ENCODE data around the gene CD58.

CD58 gene

GRCh38 chr1:116482490-116482889 is 88.3 kb downstream of the CD58 start:
- Mint-ChIP-seq H3K27ac (no peak overlapping the region), H3K4me3 (no peak overlapping the region), H3K4me1 (ENCODE audit: low read depth) (peaks cover 2% of the 10 kb centered on the region), H3K27me3 (no peaks in the 10 kb centered on the region), H3K36me3 (ENCODE audit: low read depth) (no peaks in the 10 kb centered on the region), H3K9me3 (no peaks in the 10 kb centered on the region)
- DNase-seq = no peak

DNA sequence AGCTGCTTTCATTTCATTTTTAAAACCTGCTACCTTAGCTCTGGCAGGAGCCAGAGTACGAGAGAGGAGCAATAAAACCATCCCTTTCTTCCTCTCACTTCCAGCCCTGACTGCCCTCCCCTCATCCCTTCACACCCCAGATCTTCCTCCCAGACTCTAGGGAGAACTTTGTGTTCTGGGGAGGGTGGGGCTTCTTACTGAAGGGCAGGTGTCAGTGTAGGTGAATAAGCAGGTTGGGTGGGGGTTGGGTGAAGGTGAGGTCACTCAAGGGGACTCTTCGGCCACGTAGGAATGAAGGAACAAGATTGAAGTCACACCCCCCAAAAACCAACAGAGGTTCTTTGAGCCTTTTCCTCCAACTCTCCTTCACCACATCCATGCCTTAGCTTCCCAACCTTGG is 88.9 kb downstream of the CD58 start:
- DNase-seq = no peak
- Mint-ChIP-seq H3K4me3 (no peak overlapping the region), H3K4me1 (ENCODE audit: low read depth) (peaks cover 2% of the 10 kb centered on the region), H3K36me3 (ENCODE audit: low read depth) (no peaks in the 10 kb centered on the region), H3K27ac (no peak overlapping the region), H3K27me3 (no peaks in the 10 kb centered on the region), H3K9me3 (no peaks in the 10 kb centered on the region)

DNA sequence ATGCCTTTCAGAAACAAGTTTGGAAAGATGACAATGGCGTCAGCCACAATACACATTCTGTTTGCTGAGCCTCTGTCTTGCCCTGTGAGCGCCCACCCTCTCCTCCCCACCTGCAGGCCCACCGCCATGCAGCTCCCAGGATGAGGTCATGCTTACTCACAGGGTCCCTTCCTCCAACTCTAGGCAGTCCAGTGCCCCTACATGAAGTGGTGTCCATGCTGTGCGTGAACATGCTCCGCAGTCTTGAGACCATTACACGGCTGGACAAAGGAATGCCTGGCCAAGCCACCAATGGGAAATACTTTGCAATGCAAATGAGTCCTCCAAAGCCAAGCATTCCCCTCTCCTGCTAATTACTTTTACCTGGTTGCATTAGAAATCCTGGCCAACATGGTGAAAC is 92.2 kb downstream of the CD58 start:
- no peak overlapping the region for H3K27ac Mint-ChIP-seq
- H3K4me3 Mint-ChIP-seq = no peak overlapping the region
- DNase-seq = no peak
- no peaks in the 10 kb centered on the region for H3K27me3 Mint-ChIP-seq
- H3K4me1 Mint-ChIP-seq (ENCODE audit: low read depth) = no peaks in the 10 kb centered on the region
- no peaks in the 10 kb centered on the region for H3K9me3 Mint-ChIP-seq
- no peaks in the 10 kb centered on the region for H3K36me3 Mint-ChIP-seq (ENCODE audit: low read depth)

DNA sequence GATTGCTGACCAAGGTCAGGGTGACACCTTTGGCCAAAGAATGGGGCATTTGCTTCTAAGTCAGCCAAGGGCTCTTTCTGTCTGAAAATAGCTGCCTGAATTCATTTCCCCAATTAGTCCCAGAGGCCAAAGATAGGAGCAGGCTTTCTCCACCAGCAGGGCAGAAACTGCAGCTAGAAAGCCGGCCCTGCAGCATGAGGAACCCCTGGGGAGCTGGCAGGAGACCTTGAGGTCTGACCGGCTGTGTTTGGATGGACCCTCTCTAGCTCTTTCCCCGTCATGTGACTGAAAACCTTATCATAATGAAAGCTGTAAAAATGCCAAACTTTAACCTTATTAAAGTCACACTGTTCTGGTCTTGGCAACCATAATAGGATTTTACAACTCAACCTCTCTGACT is 93.4 kb downstream of the CD58 start:
- Mint-ChIP-seq H3K9me3 (no peaks in the 10 kb centered on the region), H3K27ac (no peak overlapping the region), H3K4me3 (no peak overlapping the region), H3K27me3 (no peaks in the 10 kb centered on the region), H3K36me3 (ENCODE audit: low read depth) (no peaks in the 10 kb centered on the region), H3K4me1 (ENCODE audit: low read depth) (no peaks in the 10 kb centered on the region)
- no peak for DNase-seq

GRCh38 chr1:116476321-116476720 is 94.5 kb downstream of the CD58 start:
- no peaks in the 10 kb centered on the region for H3K27me3 Mint-ChIP-seq
- H3K27ac Mint-ChIP-seq = no peak overlapping the region
- no peak for DNase-seq
- H3K9me3 Mint-ChIP-seq = no peaks in the 10 kb centered on the region
- no peaks in the 10 kb centered on the region for H3K4me1 Mint-ChIP-seq (ENCODE audit: low read depth)
- no peak overlapping the region for H3K4me3 Mint-ChIP-seq
- no peaks in the 10 kb centered on the region for H3K36me3 Mint-ChIP-seq (ENCODE audit: low read depth)

- no peaks in the 10 kb centered on the region for H3K4me1 Mint-ChIP-seq (ENCODE audit: low read depth)
- H3K36me3 Mint-ChIP-seq (ENCODE audit: low read depth) = no peaks in the 10 kb centered on the region
- H3K27me3 Mint-ChIP-seq = no peaks in the 10 kb centered on the region
- H3K4me3 Mint-ChIP-seq = no peak overlapping the region
- no peaks in the 10 kb centered on the region for H3K9me3 Mint-ChIP-seq
- no peak for DNase-seq
- H3K27ac Mint-ChIP-seq = no peak overlapping the region
These were observed 95.0 kb downstream of the CD58 start for GRCh38 chr1:116475850-116476218.

DNA sequence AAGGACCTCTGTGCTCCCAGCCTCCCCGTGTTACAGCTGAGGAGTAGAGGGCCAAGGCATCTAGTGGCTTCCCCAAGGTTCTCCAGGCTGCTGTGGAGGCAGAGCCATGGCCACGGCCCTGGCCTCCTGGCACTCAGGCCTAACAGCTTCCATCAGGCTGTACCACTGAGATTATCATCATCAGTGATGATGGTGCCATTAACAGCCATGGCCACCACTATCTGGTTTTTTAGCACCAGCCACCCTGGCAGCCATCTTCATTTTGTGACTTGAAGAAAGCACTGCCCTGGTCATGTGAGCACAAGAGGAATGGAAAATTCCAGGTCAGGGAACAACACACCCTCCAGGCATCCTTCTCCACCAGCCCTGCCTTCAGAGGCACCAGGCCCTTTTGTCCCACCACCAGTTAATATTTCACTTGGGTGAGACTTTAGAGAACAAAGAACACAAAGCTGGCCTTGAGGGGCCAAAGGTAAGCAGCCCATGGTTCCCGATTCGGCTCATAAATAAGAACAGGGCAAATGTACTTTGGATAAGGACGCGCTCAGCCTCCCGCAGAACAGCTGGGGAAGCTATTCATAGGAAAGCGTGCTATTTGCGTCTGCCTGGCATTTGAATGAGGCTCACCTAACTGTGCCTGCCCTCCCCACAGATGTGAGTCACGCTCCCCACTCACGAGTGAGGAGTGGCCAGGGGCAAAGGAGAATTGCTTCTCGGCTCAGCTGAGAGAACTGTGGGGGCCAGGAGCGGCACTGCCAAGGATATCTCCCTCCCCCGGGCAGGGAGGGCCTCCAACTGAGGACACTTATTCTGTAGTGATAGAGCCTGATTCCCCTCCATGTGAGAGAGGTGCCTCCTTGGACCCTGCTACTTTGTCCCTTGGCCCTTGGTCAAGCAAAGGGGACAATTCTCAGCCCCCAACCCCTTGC is 95.6 kb downstream of the CD58 start:
- Mint-ChIP-seq H3K27ac (no peak overlapping the region), H3K4me3 (no peak overlapping the region), H3K9me3 (no peaks in the 10 kb centered on the region), H3K4me1 (ENCODE audit: low read depth) (no peaks in the 10 kb centered on the region), H3K27me3 (no peaks in the 10 kb centered on the region), H3K36me3 (ENCODE audit: low read depth) (no peaks in the 10 kb centered on the region)
- no peak for DNase-seq

GRCh38 chr1:116472431-116472961 is 98.3 kb downstream of the CD58 start:
- no peak for DNase-seq
- H3K4me1 Mint-ChIP-seq (ENCODE audit: low read depth) = no peaks in the 10 kb centered on the region

GRCh38 chr1:116471241-116471640 is 99.6 kb downstream of the CD58 start:
- Mint-ChIP-seq H3K27me3 (no peaks in the 10 kb centered on the region), H3K9me3 (no peaks in the 10 kb centered on the region), H3K27ac (no peak overlapping the region), H3K36me3 (ENCODE audit: low read depth) (no peaks in the 10 kb centered on the region), H3K4me3 (no peak overlapping the region), H3K4me1 (ENCODE audit: low read depth) (no peaks in the 10 kb centered on the region)
- no peak for DNase-seq

More at GRCh38 chr1:116472431-116472961, 98.3 kb downstream of the CD58 start:
- no peak overlapping the region for H3K27ac Mint-ChIP-seq
- no peaks in the 10 kb centered on the region for H3K9me3 Mint-ChIP-seq
- no peaks in the 10 kb centered on the region for H3K27me3 Mint-ChIP-seq
- no peaks in the 10 kb centered on the region for H3K36me3 Mint-ChIP-seq (ENCODE audit: low read depth)
- no peak overlapping the region for H3K4me3 Mint-ChIP-seq

DNA sequence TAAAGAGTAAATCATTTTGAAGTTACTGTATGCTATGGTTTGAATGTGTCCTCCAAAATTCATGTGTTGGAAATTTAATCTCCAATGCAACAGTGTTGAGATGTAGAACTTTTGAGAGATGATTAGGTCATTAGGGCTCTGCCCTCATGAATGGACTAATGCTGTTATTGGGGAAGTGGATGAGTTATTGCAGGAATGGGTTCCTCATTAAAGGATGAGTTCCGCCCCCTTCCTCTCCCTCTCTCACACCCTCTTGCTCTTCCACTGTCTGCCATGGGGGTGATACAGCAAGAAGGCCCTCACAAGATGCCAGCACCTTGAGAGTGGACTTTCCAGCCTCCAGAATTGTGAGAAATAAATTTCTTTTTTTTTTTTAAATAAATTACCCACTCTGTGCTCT is 100.2 kb downstream of the CD58 start:
- H3K9me3 Mint-ChIP-seq = no peaks in the 10 kb centered on the region
- H3K4me3 Mint-ChIP-seq = no peak overlapping the region
- no peaks in the 10 kb centered on the region for H3K36me3 Mint-ChIP-seq (ENCODE audit: low read depth)
- H3K4me1 Mint-ChIP-seq (ENCODE audit: low read depth) = no peaks in the 10 kb centered on the region
- H3K27me3 Mint-ChIP-seq = no peaks in the 10 kb centered on the region
- H3K27ac Mint-ChIP-seq = no peak overlapping the region
- no peak for DNase-seq

DNA sequence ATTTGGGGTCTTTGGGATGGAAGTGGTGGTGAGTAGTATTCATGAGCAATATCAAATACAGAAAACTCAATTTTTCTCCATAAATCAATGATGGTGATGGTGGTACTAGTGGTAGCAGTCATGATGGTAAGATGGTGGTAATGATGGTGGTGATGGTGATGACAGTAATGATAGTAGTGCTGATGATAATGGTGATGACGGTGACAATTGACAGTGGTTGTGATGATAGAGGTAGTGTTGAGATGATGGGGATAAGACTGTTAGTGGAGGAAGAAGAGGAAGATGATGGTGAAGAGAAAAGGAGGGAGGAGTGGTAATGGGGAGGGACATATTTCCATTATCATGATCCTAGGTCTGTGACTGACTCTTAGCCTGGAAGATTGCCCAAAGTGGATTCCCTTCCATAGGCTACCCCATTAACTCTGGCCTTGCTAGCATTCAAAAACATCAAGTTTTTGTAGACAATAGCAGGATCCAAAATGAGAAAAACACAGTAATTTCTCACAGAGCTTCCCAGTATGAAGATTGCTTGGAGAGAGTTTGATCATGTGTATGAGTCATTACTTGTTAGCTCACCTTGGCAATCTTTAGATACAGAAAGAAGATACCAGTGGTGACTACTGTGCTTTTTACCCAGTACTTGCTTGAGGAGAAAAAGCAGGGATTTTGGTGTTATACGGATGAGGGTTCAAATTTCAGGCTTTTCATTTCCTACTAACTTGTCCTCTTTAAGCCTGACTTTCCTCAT is 103.8 kb downstream of the CD58 start:
- Mint-ChIP-seq H3K27me3 (no peaks in the 10 kb centered on the region), H3K4me1 (ENCODE audit: low read depth) (no peaks in the 10 kb centered on the region), H3K9me3 (no peaks in the 10 kb centered on the region), H3K36me3 (ENCODE audit: low read depth) (no peaks in the 10 kb centered on the region), H3K4me3 (no peak overlapping the region), H3K27ac (no peak overlapping the region)
- no peak for DNase-seq

GRCh38 chr1:116465845-116466685 is 104.8 kb downstream of the CD58 start:
- Mint-ChIP-seq H3K27ac (no peak overlapping the region), H3K36me3 (ENCODE audit: low read depth) (no peaks in the 10 kb centered on the region), H3K9me3 (no peaks in the 10 kb centered on the region), H3K4me3 (no peak overlapping the region), H3K4me1 (ENCODE audit: low read depth) (no peaks in the 10 kb centered on the region), H3K27me3 (no peaks in the 10 kb centered on the region)
- DNase-seq = no peak

- Mint-ChIP-seq H3K36me3 (ENCODE audit: low read depth) (no peaks in the 10 kb centered on the region), H3K4me3 (no peak overlapping the region), H3K9me3 (no peaks in the 10 kb centered on the region), H3K4me1 (ENCODE audit: low read depth) (no peaks in the 10 kb centered on the region), H3K27me3 (no peaks in the 10 kb centered on the region), H3K27ac (no peak overlapping the region)
- DNase-seq = no peak
These were observed 105.4 kb downstream of the CD58 start for GRCh38 chr1:116465477-116465844.

Data from activated T-cell treated with anti-CD3 and anti-CD28 coated beads, Interleukin-2, amount 50 U/mL, for 24 hours (primary cell).